HepG2 (cell line): ENCODE data around the gene PKIG. TPM values are rescaled to one million over a fixed set of nuclear protein-coding genes. Genes with fewer than 3 reads are reported as not detected.

Source experiments
- ATAC-seq: fragments of 200-7000 bp; cut with Tn5 transposase; 3 replicates; pipeline ENCODE4 v1.9.1; 2020; ENCODE audit warnings: mild to moderate bottlenecking, moderate library complexity
- BruUV-seq: library from RNA; stranded (reverse); fragments of 400-500 nt; replicated peaks from 2 replicates; lab custom pipeline; 2021; lab: Mats Ljungman, UMichigan
- CTCF ChIA-PET: fragments of 300-600 bp; formaldehyde crosslinking; extraction: SDS; loops from one replicate; lab custom pipeline; 2021; ENCODE audit warnings: low total read pairs, inconsistent platforms, low intra/inter-chr PET ratio; lab: Yijun Ruan, JAX
- POLR2A ChIA-PET: fragments of 350-600 bp; sonication (Branson Sonifier 250); formaldehyde crosslinking; loops from one replicate; lab custom pipeline; 2020; ENCODE audit warnings: antibody characterized with exemption, inconsistent platforms; lab: Yijun Ruan, JAX
- DNase-seq: peaks from one replicate; pipeline ENCODE4 v3.0.0-alpha.2; 2015; ENCODE audit warnings: low spot score
- FAIRE-seq: peaks from 3 replicates; lab custom pipeline; 2011; peaks lifted over from hg19 to GRCh38; lab: Jason Lieb, UNC
- H2AFZ ChIP-seq: one replicate; pipeline ENCODE4 v1.6.1; 2011; ENCODE audit warnings: low read length, inconsistent platforms
- H3K27ac ChIP-seq: fragments of 300-600 bp; 3 replicates; pipeline ENCODE4 v1.8.0; 2011; ENCODE audit warnings: mixed run types, mild to moderate bottlenecking, mixed read lengths, low read length, inconsistent platforms; ENCODE audit not compliant: insufficient read depth; ENCODE audit errors: extremely low read length
- H3K27me3 ChIP-seq, 2 experiments: fragments of 200-600 bp in 1 of 2; 2 replicates in 1 of 2; 3 replicates in 1 of 2; pipeline versions ENCODE4 v1.6.0 to v1.8.0; 2011; ENCODE audit warnings: low read length in 2 of 2, mild to moderate bottlenecking in 2 of 2, moderate library complexity in 2 of 2, inconsistent platforms in 1 of 2; ENCODE audit not compliant: insufficient read depth in 2 of 2, control insufficient read depth in 1 of 2
- H3K36me3 ChIP-seq, 2 experiments: fragments of 200-600 bp in 1 of 2; replicated peaks in 1 of 2; 2 replicates in 1 of 2; 3 replicates in 1 of 2; pipeline versions ENCODE4 v1.5.1 to v1.8.0; 2011; ENCODE audit warnings: low read length in 2 of 2, inconsistent platforms in 1 of 2; ENCODE audit not compliant: insufficient read depth in 2 of 2, control insufficient read depth in 1 of 2
- H3K4me1 ChIP-seq: 2 replicates; pipeline ENCODE4 v1.5.1; 2012; ENCODE audit warnings: low read length, inconsistent platforms; ENCODE audit not compliant: insufficient read depth
- H3K4me2 ChIP-seq: 2 replicates; pipeline ENCODE4 v1.6.0; 2011; ENCODE audit warnings: low read depth, low read length, inconsistent platforms
- H3K4me3 ChIP-seq, 3 experiments: fragments of 200-600 bp in 1 of 3; sonication (generic), shearing (Covaris generic) in 1 of 3; replicated peaks in 1 of 3; 2 replicates each; pipeline ENCODE4 v1.5.1; 2011 to 2016; ENCODE audit warnings: low read length in 3 of 3, inconsistent platforms in 2 of 3, low read depth in 2 of 3, mild to moderate bottlenecking in 2 of 3, control low read depth in 1 of 3, mixed read lengths in 1 of 3; ENCODE audit not compliant: insufficient read depth in 1 of 3
- H3K79me2 ChIP-seq: one replicate; pipeline ENCODE4 v1.6.1; 2011; ENCODE audit warnings: low read length, inconsistent platforms; ENCODE audit not compliant: insufficient read depth
- H3K9ac ChIP-seq: 2 replicates; pipeline ENCODE4 v1.6.0; 2011; ENCODE audit warnings: mild to moderate bottlenecking, low read depth, low read length, inconsistent platforms; ENCODE audit not compliant: insufficient read depth
- H3K9me3 ChIP-seq: 2 replicates; pipeline ENCODE4 v1.5.1; 2012; ENCODE audit warnings: mild to moderate bottlenecking, low read length
- H4K20me1 ChIP-seq: 2 replicates; pipeline ENCODE4 v1.6.0; 2011; ENCODE audit warnings: inconsistent platforms, mild to moderate bottlenecking, low read length, moderate library complexity; ENCODE audit not compliant: insufficient read depth
- AGO2 ChIP-seq: fragments of 200-400 bp; formaldehyde crosslinking; optimal IDR thresholded peaks from 2 replicates; pipeline ENCODE3; 2017; ENCODE audit warnings: mild to moderate bottlenecking, low read depth, low read length, moderate library complexity
- AKNA ChIP-seq: sonication (generic); formaldehyde crosslinking; IDR thresholded peaks from 2 replicates; pipeline ENCODE4 v1.4.0; 2020; ENCODE audit warnings: missing genetic modification reagents, borderline replicate concordance
- ARNT2 ChIP-seq: sonication (generic); formaldehyde crosslinking; IDR thresholded peaks from 2 replicates; pipeline ENCODE4 v1.8.0; 2022; ENCODE audit warnings: mild to moderate bottlenecking, low read depth, missing genetic modification reagents, moderate library complexity
- BORCS8-MEF2B ChIP-seq: sonication (generic); formaldehyde crosslinking; IDR thresholded peaks from 2 replicates; pipeline ENCODE4 v1.8.0; 2022; ENCODE audit warnings: mild to moderate bottlenecking, missing genetic modification reagents
- PHF20 ChIP-seq: sonication (generic); formaldehyde crosslinking; IDR thresholded peaks from 2 replicates; pipeline ENCODE4 v1.5.0; 2020; ENCODE audit warnings: mild to moderate bottlenecking, missing genetic modification reagents
- RNF2 ChIP-seq: fragments of 450-650 bp; conservative IDR thresholded peaks from 2 replicates; pipeline ENCODE4 v1.6.1; 2016; ENCODE audit warnings: low read depth
- TSC22D2 ChIP-seq: sonication (generic); formaldehyde crosslinking; IDR thresholded peaks from 2 replicates; pipeline ENCODE4 v1.5.1; 2020; ENCODE audit warnings: missing genetic modification reagents, mild to moderate bottlenecking, borderline replicate concordance
- ZBTB3 ChIP-seq: sonication (generic); formaldehyde crosslinking; IDR thresholded peaks from 2 replicates; pipeline ENCODE4 v1.4.0; 2020; ENCODE audit warnings: low read depth, mild to moderate bottlenecking, moderate library complexity, missing genetic modification reagents, borderline replicate concordance
- ZFP62 ChIP-seq: sonication (generic); formaldehyde crosslinking; IDR thresholded peaks from 2 replicates; pipeline ENCODE4 v1.4.0; 2020; ENCODE audit warnings: missing genetic modification reagents
- ZNF138 ChIP-seq: sonication (generic); formaldehyde crosslinking; IDR thresholded peaks from 2 replicates; pipeline ENCODE4 v1.5.0; 2020; ENCODE audit warnings: mild to moderate bottlenecking, low read depth, missing genetic modification reagents
- ZNF24 ChIP-seq: fragments of 450-650 bp; IDR thresholded peaks from 2 replicates; pipeline ENCODE4 v1.6.1; 2017; ENCODE audit warnings: antibody characterized with exemption, mild to moderate bottlenecking
- ZNF577 ChIP-seq: sonication (generic); formaldehyde crosslinking; IDR thresholded peaks from 2 replicates; pipeline ENCODE4 v1.4.0; 2020; ENCODE audit warnings: mild to moderate bottlenecking, low read depth, missing genetic modification reagents, borderline replicate concordance
- ZNF891 ChIP-seq: sonication (generic); formaldehyde crosslinking; IDR thresholded peaks from 2 replicates; pipeline ENCODE4 v1.5.0; 2020; ENCODE audit warnings: mild to moderate bottlenecking, missing genetic modification reagents
- WGBS: methylation state at CpG from one replicate; pipeline ENCODE4 v1.1.6; 2017; ENCODE audit warnings: low lambda C conversion rate; 5-methylcytosine and 5-hydroxymethylcytosine counted together
- in situ Hi-C: cut with HindIII; loops from 2 replicates; pipeline ENCODE4 v1.10.0; 2017; ENCODE audit warnings: low pct_unique_long_range_greater_than_20kb; ENCODE audit not compliant: extremely low pct_ligation_motif_present
- intact Hi-C: fragments of 100-400 bp; cut with micrococcal nuclease; formaldehyde crosslinking; loops from one replicate; pipeline ENCODE4 v1.10.0; 2022; ENCODE audit not compliant: unreplicated experiment
- polyA plus RNA-seq, 8 experiments: library from polyadenylated mRNA; depleted of rRNA in 3 of 8; stranded (reverse) in 7 of 8; unstranded in 1 of 8; fragments of >200 nt; fragmentation: Illumina TruSeq in 4 of 8; extraction: Trizol in 4 of 8; gene quantifications; 2 replicates each; pipeline versions ENCODE4 v1.2.1 to v1.2.3, GENCODE V29; 2011 to 2016; ENCODE audit warnings: low read depth in 4 of 8, missing spikeins in 1 of 8, mixed read lengths in 1 of 8; ENCODE audit not compliant: insufficient read depth in 1 of 8
- total RNA-seq, 5 experiments: library from RNA; depleted of rRNA; stranded (reverse); fragments of >200 nt; fragmentation: Illumina TruSeq; extraction: Trizol; gene quantifications; 2 replicates each; pipeline ENCODE4 v1.2.3, GENCODE V29; 2016; ENCODE audit warnings: low read depth in 1 of 5

PKIG gene
- total and polyA plus RNA-seq, 2 of the 13 experiments (the other 11 are each of a cell fraction or from before 2014, with no cell fraction given): 30.8 to 44.5 TPM

GRCh38 chr20:44596876-44597275, 14.5 kb downstream of the PKIG start:
- FAIRE-seq (no peak), ATAC-seq (no peak), DNase-seq (no peak)
- H3K4me1 ChIP-seq: peaks cover 22% of the 10 kb centered on the region
- ChIA-PET POLR2A (no interaction called here), CTCF (no interaction called here)
- H3K9ac ChIP-seq: no peak overlapping the region
- H2AFZ ChIP-seq: no peak overlapping the region
- no peaks in the 10 kb centered on the region for H3K79me2 ChIP-seq
- no peak overlapping the region for H3K27ac ChIP-seq
- WGBS: 94% methylated on average over 3 of the region's 3 CpGs
- H3K27me3 ChIP-seq: no peaks in the 10 kb centered on the region
- H3K36me3 ChIP-seq: peaks cover 0 to 7% of the 10 kb centered on the region in 2 experiments; a peak in 1 of 5 replicates
- intact Hi-C loops: no loop called here
- no peaks in the 10 kb centered on the region for H3K9me3 ChIP-seq
- H3K4me2 ChIP-seq: no peak overlapping the region
- in situ Hi-C loops: no loop called here
- H4K20me1 ChIP-seq: no peaks in the 10 kb centered on the region
- TF ChIP-seq AGO2: no peak
- TF ChIP-seq ZFP62 (CRISPR knock-in tag): no peak
- TF ChIP-seq ARNT2: no peak
- TF ChIP-seq PHF20 (CRISPR knock-in tag): no peak
- TF ChIP-seq ZNF138 (CRISPR knock-in tag): no peak
- no TSS peak for BruUV-seq
- no peak overlapping the region for H3K4me3 ChIP-seq

DNA sequence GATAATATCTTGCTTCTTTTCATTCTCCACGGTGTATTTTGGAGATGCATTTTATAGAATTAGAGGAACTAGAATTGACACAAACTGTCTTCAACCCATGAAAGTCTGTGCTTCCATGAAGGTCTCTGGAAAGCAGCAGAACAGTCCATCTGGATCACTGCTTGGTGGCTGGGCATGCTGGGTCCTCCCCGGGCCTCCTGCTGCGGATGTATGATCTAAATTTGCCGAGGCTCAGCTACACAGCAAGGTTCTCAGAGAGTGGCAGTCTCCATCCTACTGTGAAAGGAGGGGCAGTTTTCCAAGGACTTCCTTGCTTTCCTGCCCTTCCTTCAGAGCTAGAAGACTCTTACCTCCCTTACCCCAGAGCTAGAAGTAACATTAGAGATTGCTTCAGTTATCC, 15.1 kb downstream of the PKIG start:
- ATAC-seq: no peak
- no peak overlapping the region for H3K4me2 ChIP-seq
- WGBS: 92% methylated on average over 4 of the region's 4 CpGs
- H3K27me3 ChIP-seq: no peaks in the 10 kb centered on the region
- no peak overlapping the region for H3K4me3 ChIP-seq
- intact Hi-C loops: no loop called here
- BruUV-seq: no TSS peak
- in situ Hi-C loops: no loop called here
- ChIA-PET POLR2A (no interaction called here), CTCF (no interaction called here)
- no peak overlapping the region for H3K9ac ChIP-seq
- no peaks in the 10 kb centered on the region for H3K79me2 ChIP-seq
- no peak for FAIRE-seq
- DNase-seq: no peak
- H3K9me3 ChIP-seq: no peaks in the 10 kb centered on the region
- H4K20me1 ChIP-seq: no peaks in the 10 kb centered on the region
- no peak overlapping the region for H3K27ac ChIP-seq
- H2AFZ ChIP-seq: no peak overlapping the region
- H3K36me3 ChIP-seq: 0 out of 5 replicates have a peak, but pooled peaks cover 0 to under 1% of the 10 kb centered on the region in 2 experiments
- H3K4me1 ChIP-seq: peaks cover 25% of the 10 kb centered on the region
- TF ChIP-seq ZNF891 (CRISPR knock-in tag): no peak
- TF ChIP-seq ZNF577 (CRISPR knock-in tag): no peak
- no peak for TF ChIP-seq RNF2
- TF ChIP-seq ZNF24: no peak
- TF ChIP-seq TSC22D2 (CRISPR knock-in tag): no peak
- TF ChIP-seq ZBTB3 (CRISPR knock-in tag): no peak
- TF ChIP-seq AKNA (CRISPR knock-in tag): no peak
- TF ChIP-seq BORCS8-MEF2B (CRISPR knock-in tag): no peak
